Hematopoietic multipotent progenitor cell treated with erythropoietin and hydrocortisone succinate and interleukin-3 and kit ligand, for 17 days (in vitro differentiated cells): Measurements from ENCODE around the gene GLIS1.

Source experiments
- DNase-seq: peaks from one replicate; pipeline ENCODE4 v3.0.0-alpha.2; 2015; ENCODE audit warnings: low spot score

Gene GLIS1

DNA sequence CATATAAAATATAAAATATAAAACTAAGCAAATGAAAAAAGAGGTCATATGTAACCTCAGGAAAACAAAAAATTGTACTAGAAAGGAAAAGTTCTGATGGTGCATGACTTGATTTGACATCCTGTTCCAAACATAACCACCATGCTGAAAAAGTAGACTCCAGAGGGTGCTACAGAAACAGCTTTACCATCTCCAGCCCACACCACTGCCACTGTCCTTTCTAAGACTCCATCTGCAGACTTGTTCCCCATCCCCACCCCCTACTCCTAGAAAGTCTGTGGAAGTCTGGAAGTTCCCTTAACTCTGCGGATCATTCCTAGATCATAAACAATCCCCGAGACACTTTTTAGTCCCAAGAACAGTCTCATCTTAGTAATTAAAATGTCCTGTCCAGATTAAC is 20.5 kb downstream of the GLIS1 start:
- DNase-seq = no peak

DNA sequence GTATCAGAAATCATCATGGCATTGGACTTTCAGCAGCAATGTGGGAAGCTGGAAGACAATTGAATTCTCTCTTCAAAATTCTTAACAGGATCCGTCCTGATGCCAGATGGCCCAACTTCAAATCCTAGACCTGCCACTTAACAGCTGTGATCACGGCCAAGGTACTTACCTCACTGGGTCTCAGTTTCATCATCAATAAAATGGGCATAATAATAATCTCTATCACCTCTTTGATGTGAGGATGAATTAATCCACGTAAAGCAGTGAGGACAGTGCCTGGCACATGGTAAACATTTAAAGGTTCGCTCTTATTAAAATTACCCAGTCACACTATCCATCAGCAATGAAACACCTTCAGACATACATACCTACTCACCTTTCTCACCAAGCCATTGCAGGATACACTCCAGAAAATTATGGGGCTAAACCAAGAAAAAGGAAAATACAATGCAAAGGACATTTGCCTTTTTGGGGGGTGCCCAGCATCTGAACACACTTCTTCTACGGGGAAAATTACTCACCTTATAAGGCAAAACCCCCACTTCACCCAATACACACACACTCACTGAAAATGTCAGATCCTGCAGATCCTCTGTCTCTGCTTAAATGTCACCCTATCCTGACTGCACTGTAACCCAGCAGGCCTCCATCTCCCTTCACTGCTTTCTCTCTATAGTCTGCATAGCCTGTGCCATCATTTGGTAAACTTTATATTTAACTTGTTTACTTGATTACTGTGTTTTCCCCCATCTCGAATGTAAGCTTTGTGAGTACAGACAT is 21.7 kb downstream of the GLIS1 start:
- DNase-seq = no peak

DNA sequence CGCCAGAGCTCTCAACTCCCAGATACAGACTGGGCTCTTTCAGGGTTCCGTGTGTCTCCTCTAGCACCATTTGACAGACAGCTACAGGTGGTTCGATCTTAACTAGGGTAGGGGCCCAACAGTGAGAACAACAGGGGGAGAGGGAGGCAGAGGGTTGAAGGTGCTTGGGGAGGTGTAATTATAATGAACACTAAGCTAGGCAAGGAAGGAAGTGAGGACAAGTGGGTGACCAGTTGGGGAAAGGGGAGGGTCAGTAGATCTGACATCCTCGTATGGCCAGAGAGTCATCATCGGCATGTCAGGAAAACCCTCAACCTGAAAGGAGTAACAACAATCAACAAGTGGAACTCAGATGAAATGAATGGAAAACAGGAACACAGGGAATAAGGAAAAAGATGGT is 22.8 kb downstream of the GLIS1 start:
- DNase-seq = no peak

DNA sequence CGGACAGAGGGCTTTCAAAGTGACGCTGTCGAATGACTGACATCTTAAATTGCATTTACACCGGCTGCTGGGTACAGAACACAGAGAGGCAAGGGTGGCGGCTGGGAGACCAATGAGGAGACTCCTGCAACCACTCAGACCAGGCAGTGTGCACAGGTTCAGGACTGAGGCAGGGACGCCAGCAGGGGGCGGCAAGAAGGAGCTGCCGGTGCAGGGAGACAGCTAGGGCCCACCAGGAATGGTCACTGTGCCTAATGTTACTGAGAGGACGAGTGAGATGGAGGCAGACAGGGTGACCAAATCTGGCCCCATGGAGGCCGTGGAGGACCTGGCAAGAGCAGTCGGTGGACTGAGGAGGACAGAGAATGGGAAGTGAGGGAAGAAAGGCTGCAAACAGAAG is 23.5 kb downstream of the GLIS1 start:
- no peak for DNase-seq

DNA sequence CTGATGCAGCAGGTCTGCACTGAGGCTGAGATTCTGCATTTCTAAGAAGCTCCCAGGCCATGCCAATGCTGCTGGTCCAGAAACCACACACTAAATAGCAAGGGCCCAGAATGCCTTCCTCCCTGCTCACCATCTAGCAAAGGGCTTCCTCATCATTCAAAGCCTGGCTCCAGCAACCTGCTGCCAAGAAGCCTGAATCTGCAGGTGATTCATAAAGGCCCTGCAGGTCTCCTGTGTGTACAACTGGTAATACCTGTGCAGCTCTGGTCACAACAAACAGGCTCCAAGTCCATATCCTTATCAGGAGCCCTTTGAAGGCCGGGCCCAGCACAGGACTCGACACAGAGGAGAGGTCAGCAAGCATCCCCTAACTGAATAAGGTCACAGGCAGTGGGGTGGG is 26.7 kb downstream of the GLIS1 start:
- DNase-seq = no peak

DNA sequence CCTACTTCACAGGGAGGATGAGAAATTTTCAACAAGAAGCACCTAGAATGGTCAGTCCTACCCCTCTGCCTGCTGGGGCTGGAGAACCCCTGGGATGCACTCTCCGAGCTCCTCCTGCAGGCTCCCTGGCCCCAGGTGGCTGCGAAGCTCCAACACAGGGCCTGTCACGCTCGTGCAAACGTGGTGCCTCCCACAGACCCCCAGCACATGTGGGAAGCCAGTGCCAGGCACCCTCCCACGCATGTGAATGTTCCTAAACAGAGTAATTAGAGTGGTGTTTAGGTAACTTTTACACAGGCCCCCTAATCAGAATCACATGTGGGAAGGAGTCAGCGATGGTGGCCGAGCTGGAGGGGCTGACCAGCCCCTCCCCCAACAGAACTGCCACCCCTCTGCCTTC is 28.4 kb downstream of the GLIS1 start:
- no peak for DNase-seq

DNA sequence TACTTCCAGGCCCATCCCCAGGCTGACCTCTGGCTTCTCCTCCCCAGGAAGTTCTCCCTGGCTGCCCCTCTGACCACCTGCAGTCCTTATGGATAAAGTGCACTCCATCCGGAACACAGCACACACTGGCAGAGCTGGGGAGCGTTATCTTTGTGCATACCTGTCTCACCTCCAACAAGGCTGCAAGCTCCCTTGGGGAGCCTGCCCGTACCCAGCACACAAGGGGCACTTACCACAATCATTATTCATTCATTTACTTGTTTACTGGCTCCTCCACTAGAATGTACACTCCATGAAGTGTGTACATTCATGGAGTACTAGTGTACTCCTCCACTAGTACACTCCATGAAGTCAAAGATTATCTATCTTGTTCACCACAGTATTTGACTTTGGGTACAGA is 30.3 kb downstream of the GLIS1 start:
- DNase-seq = no peak

DNA sequence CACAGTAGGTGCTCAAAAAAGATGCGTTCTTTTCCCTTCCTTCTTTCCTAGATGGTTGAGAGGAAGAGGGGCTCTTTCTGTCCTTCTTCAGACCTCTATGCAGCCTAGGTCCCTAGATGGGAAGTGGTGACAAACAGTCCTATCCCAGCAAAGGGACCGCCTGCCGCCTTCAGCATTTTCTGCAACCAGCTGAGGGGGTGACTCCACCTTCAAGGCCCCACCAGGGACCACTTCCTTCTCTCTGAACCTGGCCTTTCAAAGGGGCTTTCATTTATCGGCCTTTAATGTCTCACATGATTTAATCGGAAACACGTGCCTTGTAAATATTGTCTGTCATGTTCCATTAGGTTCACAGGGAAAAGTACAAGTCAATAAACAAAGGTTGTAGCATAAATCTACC is 32.6 kb downstream of the GLIS1 start:
- no peak for DNase-seq

DNA sequence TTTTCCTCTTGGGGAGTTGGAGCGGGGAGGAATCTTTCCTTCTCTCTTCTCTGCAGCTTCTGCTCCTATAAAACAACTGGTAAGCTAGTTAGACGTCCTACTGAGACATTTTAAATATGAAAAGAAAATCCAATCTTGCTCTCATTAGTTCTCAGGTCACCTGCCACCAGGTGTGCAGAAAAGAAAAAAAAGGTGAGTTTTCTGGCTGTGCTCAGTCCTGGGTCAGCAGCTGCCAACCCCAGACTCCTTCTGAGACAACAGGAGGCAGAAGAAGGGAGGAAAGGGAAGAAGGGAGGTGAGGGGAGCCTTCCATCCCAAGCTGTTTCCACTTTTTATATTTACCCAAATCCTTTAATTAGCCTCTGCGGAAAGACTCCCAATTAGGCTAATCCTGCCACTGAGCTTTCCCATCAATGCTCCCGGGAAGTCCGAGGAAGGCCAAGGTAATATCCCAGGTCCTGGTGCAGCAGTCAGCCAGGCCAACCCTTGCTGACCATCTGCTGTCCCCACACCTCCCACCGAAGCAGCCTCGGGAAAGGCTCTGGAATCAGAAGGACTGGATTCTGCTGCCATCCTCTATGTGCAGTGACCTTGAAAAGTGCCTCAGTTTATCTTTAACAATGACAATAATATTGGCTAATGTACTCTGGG is 33.4 kb downstream of the GLIS1 start:
- DNase-seq = no peak

DNA sequence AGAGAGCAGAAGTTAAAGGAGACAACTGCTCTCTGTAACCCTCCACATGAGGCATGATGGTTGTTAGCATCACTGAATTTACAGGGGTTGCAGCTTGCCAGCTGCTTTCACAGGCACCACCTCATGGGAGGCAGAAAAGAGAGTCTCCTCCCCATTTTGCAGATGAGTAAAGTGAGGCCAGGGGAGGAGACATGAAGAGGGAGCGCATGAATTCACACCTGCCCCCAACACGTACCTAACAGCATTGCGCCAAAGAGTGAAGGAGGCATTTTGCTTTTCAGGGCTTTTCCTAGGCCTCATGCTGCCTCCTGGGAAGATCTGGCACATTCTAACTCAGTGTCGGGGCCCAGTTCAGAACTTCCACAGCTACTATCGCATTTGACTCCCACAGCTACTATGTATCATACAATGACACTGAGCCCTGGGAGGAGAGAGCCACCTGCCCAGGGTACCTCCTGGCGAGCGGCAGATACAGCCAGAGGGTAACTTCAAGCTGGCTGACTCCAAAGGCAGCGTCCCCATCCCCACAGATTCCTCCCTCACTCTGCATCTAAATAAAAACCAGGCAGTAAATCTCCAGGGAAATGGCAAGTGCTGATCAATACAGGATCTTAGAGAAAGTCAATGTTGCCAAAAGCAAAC is 34.0 kb downstream of the GLIS1 start:
- DNase-seq = no peak

DNA sequence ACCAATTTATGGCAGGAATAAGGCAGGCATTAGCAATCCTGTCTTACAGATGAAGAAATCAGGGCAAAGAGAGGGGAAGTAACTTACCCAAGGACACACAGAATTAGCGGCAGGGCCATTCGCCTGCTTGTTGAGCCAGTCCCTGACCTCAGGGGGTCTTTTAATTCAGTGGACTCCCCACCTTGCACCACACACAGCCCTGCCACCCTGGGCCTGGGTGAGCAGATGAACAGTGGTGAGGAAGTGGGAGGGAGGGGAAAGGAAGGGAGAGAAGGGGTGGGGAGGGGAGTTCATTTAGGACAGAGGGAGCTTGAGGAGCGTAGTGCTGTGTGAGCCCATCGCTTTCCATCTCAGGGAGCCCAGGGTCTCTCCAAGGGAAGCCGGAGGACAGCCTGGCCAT is 34.7 kb downstream of the GLIS1 start:
- DNase-seq = no peak

DNA sequence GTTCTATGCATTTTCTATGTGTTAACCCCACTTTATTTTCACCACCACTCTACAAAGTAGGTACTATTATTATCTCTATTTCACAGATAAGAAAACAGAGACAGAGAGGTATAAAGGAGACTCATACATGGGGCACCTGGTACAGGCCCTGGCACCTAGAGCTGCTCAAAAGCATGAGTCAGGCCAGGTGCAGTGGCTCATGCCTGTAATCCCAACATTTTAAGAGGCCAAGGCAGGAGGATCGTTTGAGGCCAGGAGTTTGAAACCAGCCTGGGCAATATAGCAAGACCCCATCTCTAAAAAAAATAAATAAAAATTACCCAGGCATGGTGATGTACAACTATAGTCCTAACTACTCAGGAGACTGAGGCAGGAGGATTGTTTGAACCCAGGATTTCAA is 35.8 kb downstream of the GLIS1 start:
- DNase-seq = no peak

DNA sequence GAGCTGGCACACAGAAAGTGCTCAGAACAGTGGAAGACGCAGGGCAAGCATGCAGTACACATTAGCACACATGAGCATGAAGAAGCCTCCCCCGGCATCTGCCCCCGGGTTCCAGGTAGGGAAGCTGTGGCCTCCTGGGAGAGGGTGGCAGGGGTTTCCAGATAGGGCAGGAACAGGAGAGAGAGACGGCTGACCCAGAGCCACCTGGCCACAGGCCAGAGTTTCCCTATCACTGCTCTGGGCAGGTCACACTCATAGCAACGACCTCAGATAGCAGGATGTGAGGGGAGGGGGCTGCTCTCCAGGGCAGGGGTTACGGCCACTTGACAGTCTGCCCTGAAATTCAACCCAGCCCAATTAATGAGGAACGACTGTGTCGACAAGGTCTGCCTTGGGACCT is 36.6 kb downstream of the GLIS1 start:
- no peak for DNase-seq

DNA sequence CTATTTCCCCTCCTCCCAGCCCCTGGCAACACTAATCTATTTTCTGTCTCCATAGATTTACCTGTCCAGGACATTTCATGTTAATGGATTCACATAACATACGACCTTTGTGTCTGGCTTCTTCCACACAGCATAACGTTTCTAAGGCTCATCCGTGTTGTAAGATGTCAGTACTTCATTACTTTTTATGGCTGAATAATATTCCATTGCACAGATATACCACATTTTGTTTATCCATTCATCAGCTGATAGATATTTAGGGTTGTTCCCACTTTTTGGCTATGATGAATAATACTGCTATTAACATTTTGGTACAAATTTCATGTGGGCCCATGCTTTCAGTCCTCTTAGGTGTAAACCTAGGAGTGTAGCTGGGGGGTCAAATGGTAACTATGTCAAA is 38.2 kb downstream of the GLIS1 start:
- DNase-seq = no peak

DNA sequence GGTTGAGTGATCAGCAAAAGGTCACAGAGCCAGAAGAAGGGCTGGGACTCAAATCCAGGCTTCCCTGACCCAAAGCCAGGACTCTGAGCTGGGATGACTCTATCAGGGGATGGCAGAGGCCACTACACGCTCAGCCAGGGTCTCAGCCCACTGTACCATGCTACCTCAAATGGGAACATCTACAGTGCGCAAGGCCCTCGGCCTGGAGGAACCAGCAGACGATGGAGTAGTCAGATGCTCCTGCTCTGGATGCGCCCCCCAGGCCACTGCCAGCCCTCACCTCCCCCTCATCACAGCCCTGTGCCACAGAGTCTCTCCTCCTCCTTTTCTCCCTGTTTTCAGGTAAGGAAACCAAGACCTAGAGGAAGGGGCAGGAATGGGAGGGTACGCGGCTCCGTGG is 39.0 kb downstream of the GLIS1 start:
- DNase-seq = no peak

DNA sequence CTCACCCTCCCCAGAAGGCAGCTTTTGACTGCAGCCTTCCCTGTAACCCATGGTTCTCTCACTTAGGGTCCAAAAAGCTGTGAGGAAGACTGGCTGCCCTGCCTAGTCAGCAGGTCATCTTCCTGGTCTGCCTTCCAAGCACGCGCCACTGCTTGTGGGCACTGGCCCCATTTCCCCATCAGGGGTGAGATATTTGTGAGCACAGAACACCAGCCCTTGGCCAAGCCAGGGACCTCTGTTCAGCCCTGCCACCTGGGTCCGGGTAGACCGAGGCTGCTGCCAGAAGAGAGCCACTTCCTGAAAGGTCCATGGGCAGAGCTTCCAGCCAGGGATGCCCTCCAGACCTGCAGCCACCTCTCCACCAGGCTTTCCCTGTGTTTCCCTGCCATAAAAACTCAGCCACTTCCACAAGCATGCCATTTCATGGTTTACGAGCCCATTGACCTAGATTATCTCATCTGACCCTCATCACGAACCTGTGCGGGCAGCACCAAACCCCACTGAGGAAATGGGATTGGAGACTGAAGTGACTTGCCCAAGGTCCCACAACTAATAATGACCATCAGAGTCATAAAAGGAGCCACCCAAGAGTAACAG is 40.5 kb downstream of the GLIS1 start:
- no peak for DNase-seq

DNA sequence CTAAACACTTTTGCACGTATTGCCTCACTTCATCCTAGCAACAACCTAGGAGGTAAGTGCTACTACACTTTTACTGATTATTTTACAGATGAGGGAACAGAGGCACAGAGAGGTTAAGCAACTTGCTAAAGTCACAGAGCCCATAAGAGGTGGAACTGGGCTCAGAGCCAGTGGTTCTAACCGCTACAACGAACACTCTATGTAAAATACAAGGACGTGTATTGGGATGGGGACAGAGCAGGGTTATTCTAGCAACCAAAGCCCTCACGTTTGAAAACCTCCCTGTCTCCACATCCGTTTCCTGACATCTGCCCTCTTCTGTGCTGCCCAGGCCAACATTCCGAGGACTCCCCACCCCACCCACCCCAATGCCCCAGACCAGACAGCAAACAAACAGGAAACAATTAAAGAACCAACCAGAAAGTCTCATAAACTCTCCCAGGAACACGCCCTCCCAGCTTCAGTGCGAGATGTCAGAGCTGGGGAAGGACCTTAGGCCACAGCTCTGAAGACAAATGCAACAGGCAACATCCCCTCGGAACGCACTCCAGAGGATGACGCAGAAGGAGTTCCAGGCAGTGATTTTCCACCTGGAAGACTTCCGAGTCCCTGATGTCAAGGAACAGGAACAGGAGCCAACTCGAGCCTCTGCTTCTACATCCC is 41.1 kb downstream of the GLIS1 start:
- no peak for DNase-seq

DNA sequence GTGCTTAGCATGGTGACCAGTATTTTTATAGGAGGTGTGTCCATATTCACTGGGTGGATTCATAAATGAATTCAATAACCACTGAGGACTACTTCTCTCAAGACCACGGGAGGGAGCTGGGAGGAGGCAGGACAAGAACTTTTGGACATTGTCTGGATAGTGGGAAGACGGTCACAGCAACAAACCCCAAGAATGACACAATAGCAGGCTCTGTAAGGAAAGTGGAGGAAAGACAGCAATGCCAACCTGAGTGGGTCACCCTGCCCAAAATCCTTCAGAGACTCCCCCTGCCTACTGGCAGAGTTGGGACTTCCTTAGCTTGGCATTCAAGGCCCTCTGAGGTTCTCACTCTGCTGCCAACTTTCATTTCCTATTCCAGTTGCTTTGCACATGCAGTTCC is 42.0 kb downstream of the GLIS1 start:
- DNase-seq = no peak

DNA sequence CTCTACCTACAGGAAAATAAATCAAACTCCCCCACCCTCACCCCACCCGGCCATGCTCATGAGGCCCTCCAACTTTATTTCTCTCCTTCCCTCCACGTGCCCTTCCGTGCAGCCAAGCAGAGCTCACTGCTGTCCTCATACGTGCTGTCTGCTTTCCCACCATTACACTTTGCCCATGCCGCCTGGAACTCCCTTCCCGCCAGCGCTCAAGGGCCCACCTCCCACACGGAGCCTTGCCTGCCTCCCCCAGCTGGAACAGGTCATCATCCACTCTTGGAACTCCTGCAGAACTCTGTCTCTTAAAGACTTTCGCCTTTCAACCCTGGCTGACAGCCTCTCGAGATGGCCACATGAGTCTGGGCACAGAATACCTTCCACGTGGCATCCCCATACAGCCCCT is 42.4 kb downstream of the GLIS1 start:
- DNase-seq = no peak

DNA sequence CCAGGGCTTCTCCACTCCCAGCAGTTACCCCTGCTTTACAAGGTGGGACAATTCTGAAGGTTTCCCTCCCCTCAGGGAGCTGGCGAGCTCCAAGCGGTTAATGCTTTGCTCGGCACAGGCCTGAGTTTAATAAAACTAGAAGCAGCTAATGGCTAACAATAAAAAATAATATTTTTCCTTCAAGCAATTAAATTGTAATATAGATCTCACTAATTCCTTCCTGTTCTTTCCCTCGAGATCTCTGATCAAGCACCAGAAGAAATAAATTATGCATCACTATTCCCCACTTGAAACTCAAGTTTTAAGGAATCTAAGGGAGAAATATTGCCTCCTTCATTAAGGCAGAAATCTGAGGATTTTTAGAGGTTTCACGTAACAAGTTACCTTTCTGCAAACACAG is 42.9 kb downstream of the GLIS1 start:
- no peak for DNase-seq

DNA sequence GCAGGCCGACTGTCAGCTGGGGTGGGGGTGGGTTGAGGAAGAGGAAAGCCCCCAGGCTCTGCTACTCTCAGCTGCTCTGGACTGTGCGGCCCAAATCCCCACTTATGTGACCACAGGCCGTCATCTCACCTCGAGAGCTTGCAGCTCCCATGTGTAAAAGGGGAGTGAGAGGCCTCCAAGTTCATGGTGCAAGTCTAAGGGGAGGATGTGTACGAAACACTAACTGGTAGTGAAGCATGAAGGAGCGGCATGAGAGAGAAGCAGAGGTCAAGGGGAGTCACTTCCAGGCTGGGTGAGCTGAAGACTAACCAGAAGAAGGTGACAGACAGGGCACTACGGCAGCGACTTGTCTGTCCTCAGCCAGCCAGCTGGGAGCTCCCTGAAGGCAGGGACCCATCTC is 43.8 kb downstream of the GLIS1 start:
- no peak for DNase-seq

DNA sequence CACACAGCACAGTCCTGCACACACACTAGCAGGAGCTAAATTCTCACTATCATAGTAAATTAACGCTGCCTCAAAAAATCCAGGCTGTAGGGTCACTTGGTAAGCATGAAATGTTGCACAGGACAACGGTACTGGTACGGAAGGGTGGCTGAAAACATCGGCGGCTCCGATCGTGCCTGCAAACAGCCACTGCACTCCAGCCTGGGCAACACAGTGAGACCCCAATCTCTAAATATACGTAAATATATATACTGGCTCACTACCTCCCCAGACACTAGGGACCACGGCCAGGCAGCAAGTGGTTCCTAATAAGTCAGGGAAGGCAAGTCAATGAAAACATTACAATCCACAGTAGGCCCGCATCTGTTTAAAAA is 44.3 kb downstream of the GLIS1 start:
- DNase-seq = no peak
